Neural cell (in vitro differentiated cells): ENCODE results near the gene ATP2C2.

Source experiments
- EP300 ChIP-seq: fragments of 450-650 bp; conservative IDR thresholded peaks from 2 replicates; pipeline ENCODE4 v1.6.1; 2014; ENCODE audit warnings: antibody characterized with exemption, mild to moderate bottlenecking, moderate library complexity; ENCODE audit not compliant: poor library complexity, severe bottlenecking
- EZH2 ChIP-seq: fragments of 200-600, 300-800 bp; shearing (Covaris generic), sonication (generic); IDR thresholded peaks from 2 replicates; pipeline ENCODE4 v1.6.1; 2014; ENCODE audit warnings: antibody characterized with exemption, low read length, borderline replicate concordance, mild to moderate bottlenecking; ENCODE audit not compliant: insufficient read depth, poor library complexity, severe bottlenecking
- MXI1 ChIP-seq: fragments of 450-650 bp; conservative IDR thresholded peaks from 2 replicates; pipeline ENCODE4 v1.6.1; 2014; ENCODE audit warnings: antibody characterized with exemption, mild to moderate bottlenecking; ENCODE audit not compliant: poor library complexity, severe bottlenecking
- POLR2AphosphoS5 ChIP-seq: IDR thresholded peaks from 2 replicates; pipeline ENCODE4 v1.6.1; 2012
- RAD21 ChIP-seq: fragments of 450-650 bp; conservative IDR thresholded peaks from 2 replicates; pipeline ENCODE4 v1.6.1; 2014; ENCODE audit warnings: antibody characterized with exemption, mild to moderate bottlenecking, moderate library complexity
- SMC3 ChIP-seq: fragments of 450-650 bp; conservative IDR thresholded peaks from 2 replicates; pipeline ENCODE4 v1.6.1; 2014; ENCODE audit warnings: antibody characterized with exemption, mild to moderate bottlenecking, moderate library complexity; ENCODE audit not compliant: poor library complexity
- TAF1 ChIP-seq: IDR thresholded peaks from 2 replicates; pipeline ENCODE4 v1.6.1; 2012; ENCODE audit warnings: low read depth
- TF ChIP-seq, protein P1 (sequence below): fragments of 450-650 bp; IDR thresholded peaks from 2 replicates; pipeline ENCODE4 v1.5.1; 2014; ENCODE audit warnings: antibody characterized with exemption, mild to moderate bottlenecking, moderate library complexity; ENCODE audit not compliant: poor library complexity, severe bottlenecking
- TF ChIP-seq, protein P2 (sequence below): IDR thresholded peaks from 2 replicates; pipeline ENCODE4 v1.6.1; 2012; ENCODE audit warnings: borderline replicate concordance

DNA sequence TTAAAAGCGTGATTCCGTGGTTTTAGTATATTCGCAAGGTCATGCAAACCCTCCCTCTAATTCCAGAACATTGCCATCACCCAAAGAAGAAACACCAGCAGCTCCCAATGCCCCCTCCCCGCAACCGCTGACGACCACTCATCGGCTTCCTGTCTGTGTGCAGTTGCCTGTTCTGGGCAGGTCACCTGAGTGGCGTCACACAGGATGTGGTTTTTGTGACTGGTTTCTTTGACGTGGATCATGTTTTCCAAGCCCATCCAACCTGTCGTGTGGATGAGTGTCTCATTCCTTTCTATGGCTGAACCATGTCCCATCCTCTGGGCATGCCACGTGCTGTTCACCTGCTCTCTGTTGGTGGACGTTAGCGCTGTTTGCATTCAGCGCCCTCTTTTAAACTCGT lies 8.2 kb upstream of the ATP2C2 start:
- no peak for TF ChIP-seq POLR2AphosphoS5
- no peak for TF ChIP-seq EP300
- TF ChIP-seq, protein P1, sequence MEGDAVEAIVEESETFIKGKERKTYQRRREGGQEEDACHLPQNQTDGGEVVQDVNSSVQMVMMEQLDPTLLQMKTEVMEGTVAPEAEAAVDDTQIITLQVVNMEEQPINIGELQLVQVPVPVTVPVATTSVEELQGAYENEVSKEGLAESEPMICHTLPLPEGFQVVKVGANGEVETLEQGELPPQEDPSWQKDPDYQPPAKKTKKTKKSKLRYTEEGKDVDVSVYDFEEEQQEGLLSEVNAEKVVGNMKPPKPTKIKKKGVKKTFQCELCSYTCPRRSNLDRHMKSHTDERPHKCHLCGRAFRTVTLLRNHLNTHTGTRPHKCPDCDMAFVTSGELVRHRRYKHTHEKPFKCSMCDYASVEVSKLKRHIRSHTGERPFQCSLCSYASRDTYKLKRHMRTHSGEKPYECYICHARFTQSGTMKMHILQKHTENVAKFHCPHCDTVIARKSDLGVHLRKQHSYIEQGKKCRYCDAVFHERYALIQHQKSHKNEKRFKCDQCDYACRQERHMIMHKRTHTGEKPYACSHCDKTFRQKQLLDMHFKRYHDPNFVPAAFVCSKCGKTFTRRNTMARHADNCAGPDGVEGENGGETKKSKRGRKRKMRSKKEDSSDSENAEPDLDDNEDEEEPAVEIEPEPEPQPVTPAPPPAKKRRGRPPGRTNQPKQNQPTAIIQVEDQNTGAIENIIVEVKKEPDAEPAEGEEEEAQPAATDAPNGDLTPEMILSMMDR, result no peak
- no peak for TF ChIP-seq TAF1
- TF ChIP-seq RAD21, result no peak
- TF ChIP-seq, protein P2, sequence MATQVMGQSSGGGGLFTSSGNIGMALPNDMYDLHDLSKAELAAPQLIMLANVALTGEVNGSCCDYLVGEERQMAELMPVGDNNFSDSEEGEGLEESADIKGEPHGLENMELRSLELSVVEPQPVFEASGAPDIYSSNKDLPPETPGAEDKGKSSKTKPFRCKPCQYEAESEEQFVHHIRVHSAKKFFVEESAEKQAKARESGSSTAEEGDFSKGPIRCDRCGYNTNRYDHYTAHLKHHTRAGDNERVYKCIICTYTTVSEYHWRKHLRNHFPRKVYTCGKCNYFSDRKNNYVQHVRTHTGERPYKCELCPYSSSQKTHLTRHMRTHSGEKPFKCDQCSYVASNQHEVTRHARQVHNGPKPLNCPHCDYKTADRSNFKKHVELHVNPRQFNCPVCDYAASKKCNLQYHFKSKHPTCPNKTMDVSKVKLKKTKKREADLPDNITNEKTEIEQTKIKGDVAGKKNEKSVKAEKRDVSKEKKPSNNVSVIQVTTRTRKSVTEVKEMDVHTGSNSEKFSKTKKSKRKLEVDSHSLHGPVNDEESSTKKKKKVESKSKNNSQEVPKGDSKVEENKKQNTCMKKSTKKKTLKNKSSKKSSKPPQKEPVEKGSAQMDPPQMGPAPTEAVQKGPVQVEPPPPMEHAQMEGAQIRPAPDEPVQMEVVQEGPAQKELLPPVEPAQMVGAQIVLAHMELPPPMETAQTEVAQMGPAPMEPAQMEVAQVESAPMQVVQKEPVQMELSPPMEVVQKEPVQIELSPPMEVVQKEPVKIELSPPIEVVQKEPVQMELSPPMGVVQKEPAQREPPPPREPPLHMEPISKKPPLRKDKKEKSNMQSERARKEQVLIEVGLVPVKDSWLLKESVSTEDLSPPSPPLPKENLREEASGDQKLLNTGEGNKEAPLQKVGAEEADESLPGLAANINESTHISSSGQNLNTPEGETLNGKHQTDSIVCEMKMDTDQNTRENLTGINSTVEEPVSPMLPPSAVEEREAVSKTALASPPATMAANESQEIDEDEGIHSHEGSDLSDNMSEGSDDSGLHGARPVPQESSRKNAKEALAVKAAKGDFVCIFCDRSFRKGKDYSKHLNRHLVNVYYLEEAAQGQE, result no peak
- no peak for TF ChIP-seq MXI1
- TF ChIP-seq EZH2, result no peak
- no peak for TF ChIP-seq SMC3
